Aorta (tissue), 5 donors: Measurements from ENCODE around the gene MAB21L4. TPM values are rescaled to one million over a fixed set of nuclear protein-coding genes. Genes with fewer than 3 reads are reported as not detected.
A peak's percentile ranks its signal among the peaks of the same experiment; 100 is the strongest.

ENCODE experiments used
- ATAC-seq: fragments of 200-7000 bp; cut with Tn5 transposase; one replicate; pipeline ENCODE4 v1.9.1; 2022; ENCODE audit warnings: moderate library complexity; ENCODE audit not compliant: low FRiP score
- DNase-seq, 2 donors: peaks; one replicate each; pipeline ENCODE4 v3.0.0-alpha.2; 2020
- H3K27ac ChIP-seq, 2 donors: one replicate each; pipeline ENCODE4 v1.5.1; 2013; ENCODE audit warnings: low read length in 2 of 2, mild to moderate bottlenecking in 2 of 2, moderate library complexity in 2 of 2, control low read depth in 1 of 2, inconsistent platforms in 1 of 2, low read depth in 1 of 2
- H3K27me3 ChIP-seq, 2 donors: one replicate each; pipeline ENCODE4 v1.6.1; 2013; ENCODE audit warnings: control low read depth in 1 of 2, low read length in 1 of 2, mild to moderate bottlenecking in 1 of 2, moderate library complexity in 1 of 2; ENCODE audit not compliant: insufficient read depth in 2 of 2, control insufficient read depth in 1 of 2
- H3K36me3 ChIP-seq, 2 donors: one replicate each; pipeline ENCODE4 v1.6.1; 2013; ENCODE audit warnings: control low read depth in 1 of 2, low read length in 1 of 2, mild to moderate bottlenecking in 1 of 2; ENCODE audit not compliant: insufficient read depth in 2 of 2, control insufficient read depth in 1 of 2
- H3K4me1 ChIP-seq, 2 donors: one replicate each; pipeline ENCODE4 v1.6.1; 2013; ENCODE audit warnings: low read length in 2 of 2, control low read depth in 1 of 2, mild to moderate bottlenecking in 1 of 2, moderate library complexity in 1 of 2; ENCODE audit not compliant: insufficient read depth in 2 of 2, control insufficient read depth in 1 of 2
- H3K4me3 ChIP-seq, 2 donors: one replicate each; pipeline ENCODE4 v1.5.1; 2013; ENCODE audit warnings: low read length in 2 of 2, control low read depth in 1 of 2, mild to moderate bottlenecking in 1 of 2
- H3K9me3 ChIP-seq: one replicate; pipeline ENCODE4 v1.6.1; 2013; ENCODE audit warnings: mild to moderate bottlenecking, low read length; ENCODE audit not compliant: control insufficient read depth
- WGBS, 2 donors: extraction: QIAGEN DNeasy Blood & Tissue Kit; methylation state at CpG; one replicate each; pipeline ENCODE4 v1.1.7; 2013; 5-methylcytosine and 5-hydroxymethylcytosine counted together
- intact Hi-C, 2 donors: fragments of 100-400 bp; cut with DNase I; formaldehyde crosslinking; loops; one replicate each; pipeline versions ENCODE4 v1.14.2 to v1.15.0; 2022
- polyA plus RNA-seq, 2 donors: library from polyadenylated mRNA; stranded (reverse); fragments of 200-250 nt; gene quantifications; one replicate each; pipeline ENCODE4 v1.2.3, GENCODE V29; 2013
- total RNA-seq, 2 donors: library from RNA; stranded (reverse); fragmentation: NEBNext Ultra II Directional; extraction: Animal tissue kit (Norgen Biotek cat#: 25700); gene quantifications; one replicate each; pipeline ENCODE4 v1.2.1, GENCODE V29; 2021
- donor health status: healthy with polysubstance abuse.
- donor health status: Bipolar disorder and iron deficiency.
- donor health status: DM: no; HTN: no; CAD: no.
- donor health status: DM: no; HTN: no; CAD: no.
- donor health status: DM: yes; HTN: yes; CAD: no.

The MAB21L4 gene
- total and polyA plus RNA-seq, 4 donors = 5.5 TPM; not detected in 3

- H3K27me3 ChIP-seq = no peaks in the 10 kb centered on the region
- ATAC-seq (no peak), DNase-seq (no peak)
- no peaks in the 10 kb centered on the region for H3K4me1 ChIP-seq
- H3K9me3 ChIP-seq = no peaks in the 10 kb centered on the region
- 83 to 88% methylated on average over 12 of the region's 12 CpGs for WGBS, 2 donors
- H3K36me3 ChIP-seq = no peaks in the 10 kb centered on the region
- H3K27ac ChIP-seq = no peak overlapping the region
- intact Hi-C loops = no loop called here
- H3K4me3 ChIP-seq = no peak overlapping the region
Observed at GRCh38 chr2:240892925-240893324, 3.0 kb downstream of the MAB21L4 start.

GRCh38 chr2:240892356-240892755 is 3.6 kb downstream of the MAB21L4 start:
- 69 to 73% methylated on average over 9 of the region's 9 CpGs for WGBS, 2 donors
- H3K4me1 ChIP-seq = no peaks in the 10 kb centered on the region
- ATAC-seq (no peak), DNase-seq (no peak)
- H3K9me3 ChIP-seq = no peaks in the 10 kb centered on the region
- H3K27ac ChIP-seq = no peak overlapping the region
- intact Hi-C loops = no loop called here
- H3K36me3 ChIP-seq = no peaks in the 10 kb centered on the region
- no peaks in the 10 kb centered on the region for H3K27me3 ChIP-seq
- H3K4me3 ChIP-seq = no peak overlapping the region

GRCh38 chr2:240891492-240892340 is 4.2 kb downstream of the MAB21L4 start:
- Histone ChIP-seq H3K9me3 (no peaks in the 10 kb centered on the region), H3K4me3 (no peak overlapping the region), H3K27ac (no peak overlapping the region), H3K27me3 (no peaks in the 10 kb centered on the region), H3K36me3 (no peaks in the 10 kb centered on the region), H3K4me1 (no peaks in the 10 kb centered on the region)
- WGBS, 2 donors = 78 to 83% methylated on average over 18 to 20 of the region's 20 CpGs
- intact Hi-C loops = no loop called here
- no peak for ATAC-seq
- no peak for DNase-seq

GRCh38 chr2:240890691-240891090 is 5.3 kb downstream of the MAB21L4 start:
- DNase-seq (no peak), ATAC-seq (no peak)
- no peaks in the 10 kb centered on the region for H3K36me3 ChIP-seq
- intact Hi-C loops = no loop called here
- no peak overlapping the region for H3K27ac ChIP-seq
- H3K4me3 ChIP-seq = no peak overlapping the region
- no peaks in the 10 kb centered on the region for H3K27me3 ChIP-seq
- no peaks in the 10 kb centered on the region for H3K9me3 ChIP-seq
- WGBS, 2 donors = 74 to 94% methylated on average over 13 to 14 of the region's 14 CpGs
- H3K4me1 ChIP-seq = no peaks in the 10 kb centered on the region

- 86 to 91% methylated on average over 32 to 38 of the region's 38 CpGs for WGBS, 2 donors
- no peak for DNase-seq
- no peak overlapping the region for H3K4me3 ChIP-seq
- H3K27ac ChIP-seq = no peak overlapping the region
- H3K9me3 ChIP-seq = no peaks in the 10 kb centered on the region
- H3K36me3 ChIP-seq = no peaks in the 10 kb centered on the region
- intact Hi-C loops = no loop called here
- H3K27me3 ChIP-seq = no peaks in the 10 kb centered on the region
- peak; percentile 15 for ATAC-seq
- H3K4me1 ChIP-seq = no peaks in the 10 kb centered on the region
Observed at GRCh38 chr2:240889601-240890560, 6.1 kb downstream of the MAB21L4 start.

GRCh38 chr2:240888890-240889573 is 6.9 kb downstream of the MAB21L4 start:
- no peaks in the 10 kb centered on the region for H3K27me3 ChIP-seq
- intact Hi-C loops = no loop called here
- H3K9me3 ChIP-seq = no peaks in the 10 kb centered on the region
- no peak for DNase-seq
- no peak overlapping the region for H3K27ac ChIP-seq
- no peaks in the 10 kb centered on the region for H3K36me3 ChIP-seq
- H3K4me3 ChIP-seq = no peak overlapping the region
- no peak for ATAC-seq
- no peaks in the 10 kb centered on the region for H3K4me1 ChIP-seq
- 83 to 93% methylated on average over 11 of the region's 11 CpGs for WGBS, 2 donors

- intact Hi-C loops = no loop called here
- Histone ChIP-seq H3K27me3 (no peaks in the 10 kb centered on the region), H3K4me1 (no peaks in the 10 kb centered on the region), H3K9me3 (no peaks in the 10 kb centered on the region), H3K36me3 (no peaks in the 10 kb centered on the region), H3K27ac (no peak overlapping the region), H3K4me3 (no peak overlapping the region)
- DNase-seq = peak in 1 of 2 donors; percentile 36
- 88 to 92% methylated on average over 32 to 37 of the region's 37 CpGs for WGBS, 2 donors
- no peak for ATAC-seq
Observed at GRCh38 chr2:240888130-240888889, 7.6 kb downstream of the MAB21L4 start.

GRCh38 chr2:240887631-240888030 is 8.3 kb downstream of the MAB21L4 start:
- ATAC-seq (no peak), DNase-seq (no peak)
- intact Hi-C loops = no loop called here
- H3K27ac ChIP-seq = no peak overlapping the region
- H3K4me3 ChIP-seq = no peak overlapping the region
- H3K9me3 ChIP-seq = no peaks in the 10 kb centered on the region
- WGBS, 2 donors = 86 to 87% methylated on average over 4 of the region's 4 CpGs
- H3K36me3 ChIP-seq = no peaks in the 10 kb centered on the region
- H3K4me1 ChIP-seq = no peaks in the 10 kb centered on the region
- H3K27me3 ChIP-seq = no peaks in the 10 kb centered on the region
